ENCODE data around the gene ZNF557. TPM values are rescaled to one million over a fixed set of nuclear protein-coding genes. Genes with fewer than 3 reads are reported as not detected.

Gene ZNF557
- total and polyA plus RNA-seq, 2 of the 8 experiments (the other 6 are each of a cell fraction or from before 2014, with no cell fraction given): 1.4 to 7.4 TPM

DNA sequence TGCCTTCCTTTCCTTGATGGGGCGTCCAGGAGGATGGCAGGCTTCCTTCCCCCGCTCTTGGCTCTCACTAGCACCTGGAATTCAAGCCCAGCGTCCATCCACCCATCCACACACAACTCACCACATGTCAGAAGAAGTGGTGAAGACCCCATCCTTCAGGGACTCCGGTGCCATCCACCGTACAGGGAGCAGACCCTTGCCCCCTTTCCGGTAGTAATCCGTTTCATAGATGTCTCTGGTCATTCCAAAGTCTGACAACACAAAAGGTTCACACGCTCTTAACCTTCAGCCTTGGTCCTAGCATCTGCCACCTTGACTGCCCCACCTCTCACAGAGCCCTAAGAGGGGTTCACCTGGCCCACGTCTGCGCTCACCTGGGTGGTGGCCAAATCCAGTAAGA lies 51.0 kb downstream of the ZNF557 start:
- no peak overlapping the region for H3K23ac ChIP-seq (ENCODE audit: insufficient read length)
- no peak overlapping the region for H3K4ac ChIP-seq (replicated peaks; ENCODE audit: insufficient read length, low read depth, low read length)
- no peak overlapping the region for H2AFZ ChIP-seq (ENCODE audit: low read length)
- H3K9ac ChIP-seq (replicated peaks in 1 of 4; ENCODE audit: extremely low read depth in 1 of 4, low read depth in 3 of 4, low read length in 3 of 4): no peak overlapping the region
- no peak overlapping the region for H2BK20ac ChIP-seq (ENCODE audit: low read length)
- no peak overlapping the region for H4K91ac ChIP-seq (replicated peaks; ENCODE audit: insufficient read length, low read length)
- H3K79me2 ChIP-seq (ENCODE audit: control insufficient read depth in 1 of 2, insufficient read depth in 2 of 2, low read length in 2 of 2): no peaks in the 10 kb centered on the region
- DNase-seq (ENCODE audit: low read depth in 1 of 2, low spot score in 2 of 2) (no peak), FAIRE-seq (no peak)
- no peak overlapping the region for H3K56ac ChIP-seq (replicated peaks; ENCODE audit: insufficient read length, low read depth, low read length)
- no peaks in the 10 kb centered on the region for H3K27me3 ChIP-seq (replicated peaks in 1 of 4; ENCODE audit: control insufficient read depth in 3 of 4, extremely low read depth in 1 of 4, insufficient read depth in 3 of 4, low read length in 3 of 4)
- 97% methylated on average over 10 of the region's 10 CpGs; no CpG with 5 or more reads in 1 of the 2 experiments for WGBS, 2 experiments (ENCODE audit: extremely low coverage in 1 of 2, insufficient coverage in 1 of 2, insufficient read length in 1 of 2, insufficient replicate concordance in 2 of 2, low coverage in 1 of 2, low lambda C conversion rate in 2 of 2, missing lambda C conversion rate in 1 of 2)
- H3K23me2 ChIP-seq (ENCODE audit: low read depth, low read length): peaks cover 4% of the 10 kb centered on the region; the same call in 1 of the 2 replicates
- no peak overlapping the region for H3K27ac ChIP-seq (ENCODE audit: low read depth, low read length)
- no peak overlapping the region for H2AK5ac ChIP-seq (ENCODE audit: low read depth, low read length)
- no peak overlapping the region for H2BK5ac ChIP-seq (ENCODE audit: low read depth, low read length)
- no peak overlapping the region for H3K14ac ChIP-seq (ENCODE audit: insufficient read length)
- ChIA-PET CTCF (ENCODE audit: partially characterized antibody) (no interaction called here), POLR2A (ENCODE audit: partially characterized antibody) (no interaction called here)
- no peak overlapping the region for H3K18ac ChIP-seq (ENCODE audit: extremely low read depth, low read length)
- no peak overlapping the region for H4K5ac ChIP-seq (ENCODE audit: insufficient read length, low read depth, low read length)
- H3K4me1 ChIP-seq (replicated peaks in 1 of 4; ENCODE audit: control insufficient read depth in 3 of 4, insufficient read depth in 4 of 4, low read length in 3 of 4): no peaks in the 10 kb centered on the region
- no peak overlapping the region for H2BK15ac ChIP-seq (ENCODE audit: low read length)
- H3K4me3 ChIP-seq (ENCODE audit: extremely low read depth in 1 of 4, insufficient read depth in 2 of 4, low read depth in 3 of 4, low read length in 4 of 4): no peak overlapping the region
- H2BK12ac ChIP-seq (ENCODE audit: low read depth, low read length): no peak overlapping the region
- H4K8ac ChIP-seq (ENCODE audit: extremely low read depth, insufficient read depth, low read length): no peak overlapping the region
- no peaks in the 10 kb centered on the region for H4K20me1 ChIP-seq (replicated peaks in 1 of 2; ENCODE audit: control insufficient read depth in 1 of 2, insufficient read depth in 2 of 2, low read length in 2 of 2)
- H3K36me3 ChIP-seq (ENCODE audit: control insufficient read depth in 2 of 4, insufficient read depth in 4 of 4, low read length in 3 of 4): peaks cover 0 to 39% (median 22%) of the 10 kb centered on the region in 4 experiments; a peak in 7 of 8 replicates
- peaks cover 4% of the 10 kb centered on the region for H3K79me1 ChIP-seq (ENCODE audit: low read depth, low read length)
- H3K4me2 ChIP-seq (ENCODE audit: insufficient read depth in 1 of 2, low read depth in 2 of 2, low read length in 2 of 2): no peak overlapping the region
- H3K9me3 ChIP-seq (ENCODE audit: insufficient read depth in 2 of 2, low read depth in 1 of 2, low read length in 1 of 2): 0 out of 4 replicates have a peak, but pooled peaks cover 0 to 1% of the 10 kb centered on the region in 2 experiments
- no peak overlapping the region for H2BK120ac ChIP-seq (replicated peaks; ENCODE audit: low read depth, low read length)
- TF ChIP-seq SIRT6 (IDR thresholded peaks at IDR 0.05; ENCODE audit: low read length) (no peak), SIN3A (conservative IDR thresholded peaks at IDR 0.05 in 1 of 2, IDR thresholded peaks at IDR 0.05 in 1 of 2; ENCODE audit: low read depth in 1 of 2, low read length in 2 of 2) (no peak), NRF1 (IDR thresholded peaks at IDR 0.05; ENCODE audit: low read depth, low read length) (no peak), EP300 (IDR thresholded peaks at IDR 0.05; ENCODE audit: borderline replicate concordance in 1 of 2, low read depth in 2 of 2, low read length in 2 of 2) (no peak), SP1 (IDR thresholded peaks at IDR 0.05; ENCODE audit: low read depth, low read length) (no peak), TBP (IDR thresholded peaks at IDR 0.05; ENCODE audit: low read depth, low read length) (no peak), CHD1 (IDR thresholded peaks at IDR 0.05; ENCODE audit: low read depth, low read length) (no peak), POLR2A (IDR thresholded peaks at IDR 0.05; ENCODE audit: control extremely low read depth in 1 of 2, low read depth in 2 of 2, low read length in 2 of 2) (no peak), POU5F1 (IDR thresholded peaks at IDR 0.05; ENCODE audit: low read depth, low read length) (no peak), KDM1A (IDR thresholded peaks at IDR 0.05; ENCODE audit: borderline replicate concordance, low read length) (no peak), JUN (IDR thresholded peaks at IDR 0.05; ENCODE audit: low read depth, low read length) (no peak), TCF12 (IDR thresholded peaks at IDR 0.05; ENCODE audit: low read depth, low read length) (no peak), ASH2L (IDR thresholded peaks at IDR 0.05; ENCODE audit: low read length) (no peak), ZNF274 (IDR thresholded peaks at IDR 0.05; ENCODE audit: borderline replicate concordance, extremely low read depth, low read length) (no peak), TAF7 (optimal IDR thresholded peaks at IDR 0.05; ENCODE audit: borderline replicate concordance, low read depth, low read length) (no peak)
- TF ChIP-seq, protein P1, sequence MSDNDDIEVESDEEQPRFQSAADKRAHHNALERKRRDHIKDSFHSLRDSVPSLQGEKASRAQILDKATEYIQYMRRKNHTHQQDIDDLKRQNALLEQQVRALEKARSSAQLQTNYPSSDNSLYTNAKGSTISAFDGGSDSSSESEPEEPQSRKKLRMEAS (IDR thresholded peaks at IDR 0.05): no peak

All from H1 (cell line).